H1 (cell line): ENCODE results near the gene LAP3. TPM values are rescaled to one million over a fixed set of nuclear protein-coding genes. Genes with fewer than 3 reads are reported as not detected.

Experiments
- CTCF ChIA-PET: fragments of 300-600 bp; sonication (Branson Sonifier 250); formaldehyde crosslinking; loops from one replicate; lab custom pipeline; 2021; ENCODE audit not compliant: partially characterized antibody; lab: Charles Lee
- POLR2A ChIA-PET: fragments of 300-600 bp; sonication (Branson Sonifier 250); formaldehyde crosslinking; loops from one replicate; lab custom pipeline; 2021; ENCODE audit warnings: inconsistent platforms; ENCODE audit not compliant: partially characterized antibody; lab: Charles Lee
- DNase-seq, 2 experiments: peaks; one replicate each; pipeline versions ENCODE4 v3.0.0 to v3.0.0-alpha.2; 2010 to 2022; ENCODE audit warnings: low spot score in 2 of 2, low read depth in 1 of 2, mixed read lengths in 1 of 2
- FAIRE-seq: peaks from 2 replicates; lab custom pipeline; 2011; peaks lifted over from hg19 to GRCh38; lab: Jason Lieb, UNC
- H2AFZ ChIP-seq: 2 replicates; pipeline ENCODE4 v1.8.1; 2012; ENCODE audit warnings: low read length, inconsistent platforms
- H2AK5ac ChIP-seq: 2 replicates; pipeline ENCODE4 v1.6.1; 2013; ENCODE audit warnings: low read depth, low read length
- H2BK120ac ChIP-seq: replicated peaks from 2 replicates; pipeline ENCODE3; 2013; ENCODE audit warnings: low read depth, low read length, inconsistent platforms
- H2BK12ac ChIP-seq: 2 replicates; pipeline ENCODE4 v1.6.1; 2013; ENCODE audit warnings: low read depth, low read length
- H2BK15ac ChIP-seq: 2 replicates; pipeline ENCODE4 v1.6.1; 2013; ENCODE audit warnings: low read length
- H2BK20ac ChIP-seq: 2 replicates; pipeline ENCODE4 v1.6.1; 2013; ENCODE audit warnings: low read length
- H2BK5ac ChIP-seq: 2 replicates; pipeline ENCODE4 v1.6.1; 2013; ENCODE audit warnings: low read depth, low read length
- H3K14ac ChIP-seq: 2 replicates; pipeline ENCODE4 v1.6.1; 2013; ENCODE audit warnings: inconsistent platforms; ENCODE audit not compliant: insufficient read length
- H3K18ac ChIP-seq: 2 replicates; pipeline ENCODE4 v1.6.1; 2013; ENCODE audit warnings: low read length; ENCODE audit errors: extremely low read depth
- H3K23ac ChIP-seq: 2 replicates; pipeline ENCODE4 v1.6.1; 2013; ENCODE audit warnings: inconsistent platforms; ENCODE audit not compliant: insufficient read length
- H3K23me2 ChIP-seq: 2 replicates; pipeline ENCODE4 v1.6.1; 2013; ENCODE audit warnings: low read depth, low read length
- H3K27ac ChIP-seq: 2 replicates; pipeline ENCODE4 v1.6.1; 2011; ENCODE audit warnings: low read depth, low read length, inconsistent platforms
- H3K27me3 ChIP-seq, 4 experiments: replicated peaks in 1 of 4; 1 replicate in 1 of 4; 2 replicates in 3 of 4; pipeline versions ENCODE4 v1.6.1 to v1.8.1; 2011 to 2013; ENCODE audit warnings: low read length in 3 of 4, mild to moderate bottlenecking in 3 of 4, inconsistent platforms in 2 of 4, mixed read lengths in 2 of 4, moderate library complexity in 1 of 4; ENCODE audit not compliant: control insufficient read depth in 3 of 4, insufficient read depth in 3 of 4; ENCODE audit errors: extremely low read depth in 1 of 4
- H3K36me3 ChIP-seq, 4 experiments: 2 replicates each; pipeline versions ENCODE4 v1.6.1 to v1.8.1; 2011 to 2013; ENCODE audit warnings: mild to moderate bottlenecking in 4 of 4, low read length in 3 of 4, moderate library complexity in 2 of 4, control low read depth in 1 of 4, inconsistent platforms in 1 of 4; ENCODE audit not compliant: insufficient read depth in 4 of 4, control insufficient read depth in 2 of 4
- H3K4ac ChIP-seq: replicated peaks from 2 replicates; pipeline ENCODE3; 2013; ENCODE audit warnings: low read length, low read depth, mixed read lengths, inconsistent platforms; ENCODE audit not compliant: insufficient read length
- H3K4me1 ChIP-seq, 4 experiments: replicated peaks in 1 of 4; 1 replicate in 1 of 4; 2 replicates in 3 of 4; pipeline versions ENCODE4 v1.6.1 to v1.8.1; 2011 to 2013; ENCODE audit warnings: low read length in 3 of 4, inconsistent platforms in 2 of 4, mixed read lengths in 1 of 4; ENCODE audit not compliant: insufficient read depth in 4 of 4, control insufficient read depth in 3 of 4
- H3K4me2 ChIP-seq, 2 experiments: 2 replicates each; pipeline versions ENCODE4 v1.6.1 to v1.8.1; 2011 to 2013; ENCODE audit warnings: low read depth in 2 of 2, low read length in 2 of 2, control low read depth in 1 of 2, inconsistent platforms in 1 of 2, mild to moderate bottlenecking in 1 of 2; ENCODE audit not compliant: insufficient read depth in 1 of 2
- H3K4me3 ChIP-seq, 4 experiments: fragments of 200-600, 300-600 bp in 1 of 4; sonication (generic), shearing (Covaris generic), sonication (Bioruptor Twin) in 1 of 4; 2 replicates each; pipeline versions ENCODE4 v1.5.1 to v1.8.1; 2011 to 2016; ENCODE audit warnings: low read length in 4 of 4, low read depth in 3 of 4, control low read depth in 2 of 4, inconsistent platforms in 2 of 4, mild to moderate bottlenecking in 2 of 4, mixed read lengths in 1 of 4, moderate library complexity in 1 of 4; ENCODE audit not compliant: insufficient read depth in 2 of 4; ENCODE audit errors: extremely low read depth in 1 of 4
- H3K56ac ChIP-seq: replicated peaks from 2 replicates; pipeline ENCODE3; 2013; ENCODE audit warnings: low read depth, mild to moderate bottlenecking, mixed read lengths, low read length, inconsistent platforms; ENCODE audit not compliant: insufficient read length
- H3K79me1 ChIP-seq: 2 replicates; pipeline ENCODE4 v1.6.1; 2013; ENCODE audit warnings: low read depth, low read length, control low read depth
- H3K79me2 ChIP-seq, 2 experiments: 2 replicates each; pipeline versions ENCODE4 v1.6.1 to v1.8.1; 2012 to 2013; ENCODE audit warnings: low read length in 2 of 2, mild to moderate bottlenecking in 2 of 2, inconsistent platforms in 1 of 2; ENCODE audit not compliant: insufficient read depth in 2 of 2, control insufficient read depth in 1 of 2
- H3K9ac ChIP-seq, 4 experiments: replicated peaks in 1 of 4; 1 replicate in 1 of 4; 2 replicates in 3 of 4; pipeline versions ENCODE4 v1.6.1 to v1.8.1; 2011 to 2013; ENCODE audit warnings: low read depth in 3 of 4, low read length in 3 of 4, control low read depth in 2 of 4, mild to moderate bottlenecking in 2 of 4, moderate library complexity in 2 of 4, inconsistent platforms in 1 of 4; ENCODE audit errors: extremely low read depth in 1 of 4
- H3K9me3 ChIP-seq, 2 experiments: 2 replicates each; pipeline versions ENCODE4 v1.6.1 to v1.8.1; 2012 to 2013; ENCODE audit warnings: mild to moderate bottlenecking in 2 of 2, moderate library complexity in 2 of 2, control low read depth in 1 of 2, inconsistent platforms in 1 of 2, low read depth in 1 of 2, low read length in 1 of 2, mixed read lengths in 1 of 2; ENCODE audit not compliant: insufficient read depth in 2 of 2
- H4K20me1 ChIP-seq, 2 experiments: replicated peaks in 1 of 2; 2 replicates each; pipeline versions ENCODE3 to v1.8.1; 2011 to 2013; ENCODE audit warnings: inconsistent platforms in 2 of 2, low read length in 2 of 2, mild to moderate bottlenecking in 1 of 2; ENCODE audit not compliant: insufficient read depth in 2 of 2, control insufficient read depth in 1 of 2
- H4K5ac ChIP-seq: 2 replicates; pipeline ENCODE4 v1.6.1; 2013; ENCODE audit warnings: low read length, low read depth, mixed read lengths, inconsistent platforms; ENCODE audit not compliant: insufficient read length
- H4K8ac ChIP-seq: 2 replicates; pipeline ENCODE4 v1.8.0; 2013; ENCODE audit warnings: mild to moderate bottlenecking, moderate library complexity, low read length, inconsistent platforms; ENCODE audit not compliant: insufficient read depth; ENCODE audit errors: extremely low read depth
- H4K91ac ChIP-seq: replicated peaks from 2 replicates; pipeline ENCODE3; 2013; ENCODE audit warnings: low read length, mixed read lengths, inconsistent platforms; ENCODE audit not compliant: insufficient read length
- BCL11A ChIP-seq, 2 experiments: IDR thresholded peaks; one replicate each; pipeline ENCODE4 v1.6.1; 2011; ENCODE audit warnings: low read depth in 2 of 2, low read length in 2 of 2, mild to moderate bottlenecking in 2 of 2
- CBX5 ChIP-seq: fragments of 300-800, 300-1000 bp; sonication (generic); IDR thresholded peaks from 2 replicates; pipeline ENCODE4 v1.7.1; 2016; ENCODE audit warnings: antibody characterized with exemption, low read length, low read depth
- EGR1 ChIP-seq: IDR thresholded peaks from 2 replicates; pipeline ENCODE4 v1.6.1; 2011; ENCODE audit warnings: low read depth, low read length, borderline replicate concordance
- RNF2 ChIP-seq: fragments of 200-900, 300-1000 bp; sonication (generic); IDR thresholded peaks from 2 replicates; pipeline ENCODE4 v1.7.1; 2016; ENCODE audit warnings: borderline replicate concordance, low read depth, mild to moderate bottlenecking, antibody characterized with exemption, low read length; ENCODE audit not compliant: poor library complexity, severe bottlenecking; ENCODE audit errors: missing control alignments
- SIRT6 ChIP-seq: IDR thresholded peaks from one replicate; pipeline ENCODE4 v1.7.1; 2012; ENCODE audit warnings: low read length, inconsistent platforms
- polyA plus RNA-seq, 7 experiments: library from polyadenylated mRNA; depleted of rRNA in 3 of 7; stranded (reverse) in 5 of 7; unstranded in 2 of 7; fragments of >200 nt in 5 of 7; fragments of 200-250 nt in 2 of 7; gene quantifications; 1 replicate in 5 of 7; 2 replicates in 1 of 7; 4 replicates in 1 of 7; pipeline versions ENCODE4 v1.2.1 to v1.2.3, GENCODE V29; 2011 to 2013; ENCODE audit warnings: missing spikeins in 2 of 7, mixed read lengths in 2 of 7
- total RNA-seq: library from RNA; stranded (reverse); fragmentation: NEBNext Ultra II Directional; extraction: Animal tissue kit (Norgen Biotek cat#: 25700); gene quantifications from 2 replicates; pipeline ENCODE4 v1.2.1, GENCODE V29; 2021

LAP3 gene
- total and polyA plus RNA-seq, 2 of the 8 experiments (the other 6 are each of a cell fraction or from before 2014, with no cell fraction given), result 28.3 to 50.9 TPM

DNA sequence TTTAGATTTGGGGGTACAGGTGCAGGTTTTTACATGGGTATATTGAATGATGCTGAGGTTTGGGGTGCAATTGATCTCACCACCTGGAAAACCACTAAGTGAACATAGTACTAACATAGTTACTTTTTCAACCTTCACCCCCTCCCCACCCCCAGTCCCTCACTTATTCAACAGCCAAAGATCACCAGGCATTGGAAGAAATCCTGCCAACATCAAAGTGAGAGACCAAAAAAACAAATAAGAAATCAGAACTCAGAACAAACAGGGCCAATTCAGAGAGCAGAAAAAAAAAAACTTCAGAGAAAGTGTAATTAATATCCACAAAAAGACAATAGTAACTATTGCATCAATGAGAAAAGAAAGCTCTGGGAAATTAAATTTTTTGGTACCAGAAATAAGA is 20.5 kb upstream of the LAP3 start:
- Histone ChIP-seq H4K5ac (no peak overlapping the region), H3K27ac (no peak overlapping the region), H2BK120ac (no peak overlapping the region), H3K4me1 (no peaks in the 10 kb centered on the region), H3K4ac (no peak overlapping the region)
- no peak for TF ChIP-seq SIRT6
- no peak for TF ChIP-seq CBX5
- no peak for TF ChIP-seq EGR1
- no peak for TF ChIP-seq RNF2
- no peak for TF ChIP-seq BCL11A (IDR thresholded peaks at IDR 0.05; ENCODE audit: low read depth in 2 of 2, low read length in 2 of 2)
- TF ChIP-seq, all 59 proteins: peak for 0
- Histone ChIP-seq H4K91ac (no peak overlapping the region), H2BK12ac (no peak overlapping the region), H3K23me2 (no peaks in the 10 kb centered on the region), H2BK15ac (no peak overlapping the region), H4K8ac (no peak overlapping the region), H3K79me1 (no peaks in the 10 kb centered on the region), H3K9ac (no peak overlapping the region), H3K14ac (no peak overlapping the region), H3K79me2 (no peaks in the 10 kb centered on the region), H2BK5ac (no peak overlapping the region), H4K20me1 (no peaks in the 10 kb centered on the region), H2AFZ (no peak overlapping the region), H2AK5ac (no peak overlapping the region), H3K18ac (no peak overlapping the region), H3K56ac (no peak overlapping the region), H3K4me2 (no peak overlapping the region), H3K36me3 (no peaks in the 10 kb centered on the region), H3K4me3 (no peak overlapping the region), H3K27me3 (no peaks in the 10 kb centered on the region), H2BK20ac (no peak overlapping the region), H3K9me3 (no peaks in the 10 kb centered on the region), H3K23ac (no peak overlapping the region)
- ChIA-PET CTCF (interaction anchor here (0.6 to 1.2 kb wide), 3 partner anchors 8 to 81 kb away, joined by 3 to 5 read pairs (median 3); no protein-coding TSS in a partner anchor), POLR2A (no interaction called here)
- FAIRE-seq (no peak), DNase-seq (no peak)
